ENCODE measurements around the gene LRRC74B.
A peak's percentile ranks its signal among the peaks of the same experiment; 100 is the strongest.
"Not testable (repeated sequence)": the region's sequence is repeated elsewhere in the genome, so short reads cannot be mapped to it uniquely, and the experiment has no call there.

LRRC74B gene

DNA sequence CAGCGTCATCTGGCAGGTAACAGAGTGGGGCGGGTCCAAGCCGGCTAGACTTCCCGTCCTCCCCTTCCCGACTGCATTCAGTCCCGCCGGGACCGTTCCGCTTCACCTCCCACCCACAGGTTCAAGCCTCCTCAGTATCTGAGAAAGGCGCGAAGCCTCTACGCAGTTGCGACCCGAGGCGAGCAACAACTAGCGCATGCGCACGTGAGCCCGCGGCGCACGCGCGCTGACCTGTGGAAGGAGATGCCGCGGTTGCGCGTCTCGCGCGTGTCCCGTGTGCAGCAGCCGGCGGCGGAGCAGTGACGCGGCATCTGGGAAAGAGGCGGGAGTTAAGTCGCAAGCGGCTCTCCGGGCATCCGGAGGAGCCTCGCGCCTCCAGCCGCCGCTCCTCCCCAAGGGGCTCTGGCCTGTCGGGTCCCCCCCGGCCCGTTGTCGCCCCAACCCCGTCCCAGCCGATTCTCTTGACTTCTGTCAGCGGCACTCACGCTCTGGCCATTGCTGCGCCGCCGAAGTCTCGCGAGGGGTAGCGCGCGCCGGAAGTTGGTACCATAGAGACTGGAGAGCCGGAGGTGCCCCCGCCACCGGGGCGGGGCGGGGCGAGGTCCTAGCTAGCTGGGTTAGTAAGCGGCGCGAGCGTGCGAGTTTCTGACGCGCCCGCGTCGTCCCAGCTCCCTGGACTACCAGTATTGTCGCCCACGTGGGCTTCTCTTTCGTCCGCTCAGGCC, 44.0 kb upstream of the LRRC74B start, which contains the start of gene THAP7:
TSS of gene THAP7 (minus strand) at position 518 of the 725 bp plus-strand sequence. CDS start at position 311, 207 bp downstream.
- TF ChIP-seq, protein P1, sequence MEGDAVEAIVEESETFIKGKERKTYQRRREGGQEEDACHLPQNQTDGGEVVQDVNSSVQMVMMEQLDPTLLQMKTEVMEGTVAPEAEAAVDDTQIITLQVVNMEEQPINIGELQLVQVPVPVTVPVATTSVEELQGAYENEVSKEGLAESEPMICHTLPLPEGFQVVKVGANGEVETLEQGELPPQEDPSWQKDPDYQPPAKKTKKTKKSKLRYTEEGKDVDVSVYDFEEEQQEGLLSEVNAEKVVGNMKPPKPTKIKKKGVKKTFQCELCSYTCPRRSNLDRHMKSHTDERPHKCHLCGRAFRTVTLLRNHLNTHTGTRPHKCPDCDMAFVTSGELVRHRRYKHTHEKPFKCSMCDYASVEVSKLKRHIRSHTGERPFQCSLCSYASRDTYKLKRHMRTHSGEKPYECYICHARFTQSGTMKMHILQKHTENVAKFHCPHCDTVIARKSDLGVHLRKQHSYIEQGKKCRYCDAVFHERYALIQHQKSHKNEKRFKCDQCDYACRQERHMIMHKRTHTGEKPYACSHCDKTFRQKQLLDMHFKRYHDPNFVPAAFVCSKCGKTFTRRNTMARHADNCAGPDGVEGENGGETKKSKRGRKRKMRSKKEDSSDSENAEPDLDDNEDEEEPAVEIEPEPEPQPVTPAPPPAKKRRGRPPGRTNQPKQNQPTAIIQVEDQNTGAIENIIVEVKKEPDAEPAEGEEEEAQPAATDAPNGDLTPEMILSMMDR (IDR thresholded peaks at IDR 0.05; ENCODE audit: low read depth, low read length), result no peak
- Histone ChIP-seq H3K27me3 (ENCODE audit: insufficient read depth, low read depth, severe bottlenecking) (no peaks in the 10 kb centered on the region), H3K36me3 (peaks cover 71% of the 10 kb centered on the region), H3K27ac (peak within 1 kb of the TSS; percentile 99), H3K9me3 (ENCODE audit: severe bottlenecking) (no peaks in the 10 kb centered on the region), H3K4me3 (ENCODE audit: low read depth, low read length) (peak within 1 kb of the TSS; percentile 95)
- DNase-seq, result peak; percentile 97

- Histone ChIP-seq H3K27ac (peak overlapping the region; percentile 99; the same call in 1 of the 2 replicates), H3K27me3 (ENCODE audit: insufficient read depth, low read depth, severe bottlenecking) (no peaks in the 10 kb centered on the region), H3K36me3 (peaks cover 64% of the 10 kb centered on the region), H3K9me3 (ENCODE audit: severe bottlenecking) (no peaks in the 10 kb centered on the region), H3K4me3 (ENCODE audit: low read depth, low read length) (no peak overlapping the region)
- TF ChIP-seq, protein P1 (IDR thresholded peaks at IDR 0.05; ENCODE audit: low read depth, low read length), result no peak
- no peak for DNase-seq
Measured at GRCh38 chr22:21003782-21004181, 42.0 kb upstream of the LRRC74B start.

DNA sequence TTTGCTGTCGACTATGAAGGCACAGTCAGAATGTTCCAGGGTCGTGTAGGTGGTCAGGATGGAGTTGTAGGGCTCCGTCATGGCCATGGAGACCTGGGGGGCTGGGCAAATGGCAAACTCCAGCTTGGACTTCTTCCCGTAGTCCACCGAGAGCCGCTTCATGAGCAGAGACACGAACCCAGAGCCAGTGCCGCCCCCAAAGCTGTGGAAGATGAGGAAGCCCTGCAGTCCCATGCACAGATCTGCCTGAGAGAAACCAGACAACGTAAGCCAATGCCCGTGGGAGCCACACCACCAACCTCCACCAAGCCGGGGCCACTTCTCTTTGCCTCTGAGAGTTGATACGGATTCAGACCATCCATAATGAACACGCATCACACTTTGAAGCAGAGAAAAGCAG, 36.5 kb upstream of the LRRC74B start:
- H3K4me3 ChIP-seq (ENCODE audit: low read depth, low read length); H3K27ac ChIP-seq; DNase-seq; H3K27me3 ChIP-seq (ENCODE audit: insufficient read depth, low read depth, severe bottlenecking); H3K9me3 ChIP-seq (ENCODE audit: severe bottlenecking): not testable (repeated sequence)
- peaks cover 39% of the 10 kb centered on the region for H3K36me3 ChIP-seq

- TF ChIP-seq, protein P1 (IDR thresholded peaks at IDR 0.05; ENCODE audit: low read depth, low read length), result no peak
- H3K4me3 ChIP-seq (ENCODE audit: low read depth, low read length), result no peak overlapping the region
- no peak overlapping the region for H3K27ac ChIP-seq
- no peak for DNase-seq
- no peaks in the 10 kb centered on the region for H3K27me3 ChIP-seq (ENCODE audit: insufficient read depth, low read depth, severe bottlenecking)
- H3K9me3 ChIP-seq (ENCODE audit: severe bottlenecking), result no peaks in the 10 kb centered on the region
- peaks cover 35% of the 10 kb centered on the region for H3K36me3 ChIP-seq
Measured at GRCh38 chr22:21009638-21010425, 35.9 kb upstream of the LRRC74B start.

DNA sequence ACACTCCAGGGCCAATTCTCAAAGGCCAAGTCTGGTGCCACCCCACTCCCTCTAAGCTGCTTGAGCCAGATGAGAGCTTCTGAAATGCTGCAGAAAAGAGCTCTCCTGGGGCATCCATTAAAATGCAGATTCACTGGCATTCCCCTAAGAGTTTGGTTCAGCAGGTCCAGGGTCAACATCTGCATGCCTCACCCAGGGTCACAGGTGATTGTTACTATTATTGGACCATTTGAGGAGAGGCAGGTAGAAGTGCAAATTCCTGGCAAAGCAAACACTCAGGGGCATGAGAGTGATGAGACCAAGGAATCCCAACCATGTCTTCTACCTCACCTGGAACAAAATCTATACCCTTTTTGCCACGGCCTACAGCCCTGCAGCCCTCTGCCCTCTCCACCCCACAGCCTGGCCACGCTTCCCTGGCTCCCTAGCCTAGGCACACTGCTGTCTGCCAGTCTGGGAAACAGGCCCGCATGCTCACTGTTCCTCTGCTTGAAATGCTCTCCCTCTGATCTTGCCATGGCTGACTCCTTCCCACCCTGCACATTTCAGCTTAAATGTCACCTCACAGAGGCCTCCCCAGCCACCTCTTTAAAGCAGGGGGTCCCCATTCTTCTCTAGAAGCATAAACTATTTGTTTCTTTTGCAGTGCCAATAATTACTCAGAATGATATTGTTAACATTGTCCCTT, 35.2 kb upstream of the LRRC74B start:
- H3K27ac ChIP-seq, result no peak overlapping the region
- H3K36me3 ChIP-seq, result peaks cover 30% of the 10 kb centered on the region
- DNase-seq, result no peak
- H3K9me3 ChIP-seq (ENCODE audit: severe bottlenecking), result no peaks in the 10 kb centered on the region
- H3K4me3 ChIP-seq (ENCODE audit: low read depth, low read length), result no peak overlapping the region
- H3K27me3 ChIP-seq (ENCODE audit: insufficient read depth, low read depth, severe bottlenecking), result no peaks in the 10 kb centered on the region
- TF ChIP-seq, protein P1 (IDR thresholded peaks at IDR 0.05; ENCODE audit: low read depth, low read length), result no peak
